ENCODE data around the gene LRCH3.

LRCH3 gene

DNA sequence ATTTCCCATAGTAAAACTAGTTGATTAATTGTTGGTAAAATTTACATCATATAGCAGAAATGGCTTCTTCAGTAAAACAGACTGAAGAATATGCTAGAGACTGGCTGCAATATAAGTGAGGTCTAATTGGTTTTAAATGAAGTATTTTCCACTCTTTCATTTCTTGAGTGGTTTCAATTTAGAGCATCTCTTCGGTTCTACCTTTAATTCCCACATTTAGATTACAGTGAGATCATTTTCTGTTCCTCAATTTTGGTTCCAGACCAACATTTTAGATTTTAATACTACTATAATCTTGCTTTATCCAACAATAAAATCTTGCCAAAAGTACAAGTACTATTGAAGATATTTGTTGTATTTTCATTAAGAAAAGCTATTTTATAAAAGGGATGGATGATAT lies 1.0 kb upstream of the LRCH3 start:
- TF ChIP-seq, protein P1, sequence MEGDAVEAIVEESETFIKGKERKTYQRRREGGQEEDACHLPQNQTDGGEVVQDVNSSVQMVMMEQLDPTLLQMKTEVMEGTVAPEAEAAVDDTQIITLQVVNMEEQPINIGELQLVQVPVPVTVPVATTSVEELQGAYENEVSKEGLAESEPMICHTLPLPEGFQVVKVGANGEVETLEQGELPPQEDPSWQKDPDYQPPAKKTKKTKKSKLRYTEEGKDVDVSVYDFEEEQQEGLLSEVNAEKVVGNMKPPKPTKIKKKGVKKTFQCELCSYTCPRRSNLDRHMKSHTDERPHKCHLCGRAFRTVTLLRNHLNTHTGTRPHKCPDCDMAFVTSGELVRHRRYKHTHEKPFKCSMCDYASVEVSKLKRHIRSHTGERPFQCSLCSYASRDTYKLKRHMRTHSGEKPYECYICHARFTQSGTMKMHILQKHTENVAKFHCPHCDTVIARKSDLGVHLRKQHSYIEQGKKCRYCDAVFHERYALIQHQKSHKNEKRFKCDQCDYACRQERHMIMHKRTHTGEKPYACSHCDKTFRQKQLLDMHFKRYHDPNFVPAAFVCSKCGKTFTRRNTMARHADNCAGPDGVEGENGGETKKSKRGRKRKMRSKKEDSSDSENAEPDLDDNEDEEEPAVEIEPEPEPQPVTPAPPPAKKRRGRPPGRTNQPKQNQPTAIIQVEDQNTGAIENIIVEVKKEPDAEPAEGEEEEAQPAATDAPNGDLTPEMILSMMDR (IDR thresholded peaks at IDR 0.05; ENCODE audit: low read depth, low read length, poor library complexity, severe bottlenecking), result no peak
- no peak for TF ChIP-seq EZH2phosphoT487 (IDR thresholded peaks at IDR 0.05; ENCODE audit: borderline replicate concordance, low read length)
- Histone ChIP-seq H4K20me1 (ENCODE audit: control insufficient read depth, insufficient read depth, low read depth, low read length) (no peaks in the 10 kb centered on the region; the same call in 1 of the 2 replicates), H3K4me1 (ENCODE audit: control insufficient read depth, low read length) (peaks cover 68% of the 10 kb centered on the region), H3K9me2 (replicated peaks; ENCODE audit: control insufficient read depth, low read length) (no peaks in the 10 kb centered on the region), H3K4me3 (ENCODE audit: low read length) (peak overlapping the region; percentile 91), H3K4me2 (ENCODE audit: low read length) (peak overlapping the region; percentile 74), H3K9me3 (ENCODE audit: control insufficient read depth, insufficient read depth, low read length) (no peaks in the 10 kb centered on the region), H3K27ac (ENCODE audit: low read depth, low read length) (peak overlapping the region; percentile 79), H3F3A (ENCODE audit: control insufficient read depth, insufficient read depth) (peaks cover 26% of the 10 kb centered on the region), H3K27me3 (ENCODE audit: control insufficient read depth, low read length) (no peaks in the 10 kb centered on the region), H3K79me2 (ENCODE audit: control insufficient read depth, low read length) (peaks cover 47% of the 10 kb centered on the region), H3K36me3 (ENCODE audit: control insufficient read depth, low read length) (peaks cover 5% of the 10 kb centered on the region)

DNA sequence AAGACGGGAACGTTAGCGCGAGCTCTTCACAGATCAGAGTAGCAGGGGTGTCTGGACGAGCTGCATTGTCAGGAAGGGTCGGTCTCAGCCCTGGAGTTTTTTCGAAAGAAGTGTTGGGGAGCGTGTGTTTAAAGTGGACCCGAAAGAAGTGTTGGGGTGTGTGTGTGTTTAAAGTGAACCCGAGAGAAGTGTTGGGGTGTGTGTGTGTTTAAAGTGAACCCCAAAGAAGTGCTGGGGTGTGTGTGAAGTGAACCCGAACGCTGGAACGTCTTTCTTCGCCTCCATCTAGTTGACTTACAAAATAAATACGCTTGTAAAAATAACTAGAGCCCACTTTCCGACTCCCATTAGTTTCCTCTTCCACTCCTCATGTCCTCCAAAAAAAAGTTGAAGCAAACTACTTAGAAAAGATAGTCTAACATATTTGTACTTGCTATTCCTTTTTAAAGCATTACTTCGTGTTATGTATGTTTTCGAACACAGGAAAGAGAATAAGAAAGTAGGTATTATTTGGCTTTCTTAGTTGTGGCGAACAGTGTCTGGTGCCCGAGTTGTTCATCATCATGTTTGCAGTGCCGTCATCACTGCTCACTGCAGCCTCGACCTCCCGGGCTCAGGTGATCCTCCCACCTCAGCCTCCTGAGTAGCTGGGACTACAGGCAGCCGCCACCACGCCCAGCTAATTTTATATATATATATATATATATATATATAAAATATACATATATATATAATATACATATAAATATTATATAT lies 1.0 kb downstream of the LRCH3 start:
- Histone ChIP-seq H3K9me3 (ENCODE audit: control insufficient read depth, insufficient read depth, low read length) (no peaks in the 10 kb centered on the region), H4K20me1 (ENCODE audit: control insufficient read depth, insufficient read depth, low read depth, low read length) (peaks cover 5% of the 10 kb centered on the region), H3K27me3 (ENCODE audit: control insufficient read depth, low read length) (no peaks in the 10 kb centered on the region), H3K4me2 (ENCODE audit: low read length) (peak overlapping the region; percentile 74), H3K9me2 (replicated peaks; ENCODE audit: control insufficient read depth, low read length) (no peaks in the 10 kb centered on the region), H3F3A (ENCODE audit: control insufficient read depth, insufficient read depth) (peaks cover 19% of the 10 kb centered on the region), H3K79me2 (ENCODE audit: control insufficient read depth, low read length) (peaks cover 65% of the 10 kb centered on the region), H3K36me3 (ENCODE audit: control insufficient read depth, low read length) (peaks cover 4% of the 10 kb centered on the region), H3K4me3 (ENCODE audit: low read length) (peak overlapping the region; percentile 91), H3K27ac (ENCODE audit: low read depth, low read length) (peak overlapping the region; percentile 79), H3K4me1 (ENCODE audit: control insufficient read depth, low read length) (peaks cover 62% of the 10 kb centered on the region)
- TF ChIP-seq, protein P1 (IDR thresholded peaks at IDR 0.05; ENCODE audit: low read depth, low read length, poor library complexity, severe bottlenecking), result no peak
- no peak for TF ChIP-seq EZH2phosphoT487 (IDR thresholded peaks at IDR 0.05; ENCODE audit: borderline replicate concordance, low read length)

DNA sequence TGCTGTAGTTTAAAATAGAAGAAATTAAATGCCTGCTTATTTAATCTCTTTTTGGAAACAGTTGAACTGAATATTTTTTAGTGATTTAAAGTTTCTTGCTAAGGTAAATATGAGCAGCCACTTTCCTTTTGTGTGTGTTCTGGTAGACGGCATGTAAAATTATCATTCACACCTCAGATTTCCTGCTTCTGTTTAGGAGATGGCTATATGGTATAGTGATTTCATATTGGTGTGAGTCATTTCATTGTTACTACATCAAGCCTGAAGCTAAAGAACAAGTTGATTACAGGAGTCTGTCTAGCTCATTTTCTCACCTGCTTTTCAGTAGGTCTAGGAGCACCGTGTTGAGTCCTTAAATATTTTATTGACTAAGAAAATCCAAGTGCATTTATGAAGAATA lies 2.2 kb downstream of the LRCH3 start:
- Histone ChIP-seq H3K4me2 (ENCODE audit: low read length) (peak overlapping the region; percentile 61), H3K4me3 (ENCODE audit: low read length) (peak overlapping the region; percentile 54), H3K27ac (ENCODE audit: low read depth, low read length) (no peak overlapping the region), H3K79me2 (ENCODE audit: control insufficient read depth, low read length) (peaks cover 77% of the 10 kb centered on the region), H3K27me3 (ENCODE audit: control insufficient read depth, low read length) (no peaks in the 10 kb centered on the region), H3K9me3 (ENCODE audit: control insufficient read depth, insufficient read depth, low read length) (no peaks in the 10 kb centered on the region), H4K20me1 (ENCODE audit: control insufficient read depth, insufficient read depth, low read depth, low read length) (peaks cover 5% of the 10 kb centered on the region), H3K36me3 (ENCODE audit: control insufficient read depth, low read length) (peaks cover 4% of the 10 kb centered on the region), H3K4me1 (ENCODE audit: control insufficient read depth, low read length) (peaks cover 65% of the 10 kb centered on the region), H3K9me2 (replicated peaks; ENCODE audit: control insufficient read depth, low read length) (no peaks in the 10 kb centered on the region), H3F3A (ENCODE audit: control insufficient read depth, insufficient read depth) (peaks cover 19% of the 10 kb centered on the region)
- TF ChIP-seq, protein P1 (IDR thresholded peaks at IDR 0.05; ENCODE audit: low read depth, low read length, poor library complexity, severe bottlenecking), result no peak
